HCT116 (cell line): ENCODE data around the gene CENPC.

Experiments
- CTCF ChIP-seq, 3 experiments: fragments of 200-600 bp in 1 of 3; sonication (generic) in 1 of 3; IDR thresholded peaks in 2 of 3; conservative IDR thresholded peaks in 1 of 3; 2 replicates each; pipeline ENCODE4 v1.5.1; 2012 to 2017; ENCODE audit warnings: low read depth in 2 of 3, low read length in 2 of 3, antibody characterized with exemption in 1 of 3, borderline replicate concordance in 1 of 3, control low read depth in 1 of 3, mild to moderate bottlenecking in 1 of 3, mixed read lengths in 1 of 3, mixed run types in 1 of 3, moderate library complexity in 1 of 3; ENCODE audit not compliant: insufficient read depth in 1 of 3
- MAX ChIP-seq: IDR thresholded peaks from 2 replicates; pipeline ENCODE4 v1.6.1; 2012
- POLR2A ChIP-seq: IDR thresholded peaks from 2 replicates; pipeline ENCODE4 v1.7.0; 2011; ENCODE audit warnings: borderline replicate concordance; ENCODE audit not compliant: insufficient read depth, insufficient read length; ENCODE audit errors: extremely low read depth
- REST ChIP-seq: IDR thresholded peaks from 2 replicates; pipeline ENCODE4 v1.6.1; 2012; ENCODE audit warnings: low read depth
- YY1 ChIP-seq: IDR thresholded peaks from 2 replicates; pipeline ENCODE4 v1.6.1; 2011; ENCODE audit warnings: low read length, low read depth, moderate library complexity, mild to moderate bottlenecking; ENCODE audit not compliant: insufficient replicate concordance; ENCODE audit errors: extremely low read depth

- TF ChIP-seq REST (no peak), MAX (no peak), CTCF (IDR thresholded peaks at IDR 0.05 in 2 of 3, conservative IDR thresholded peaks at IDR 0.05 in 1 of 3; ENCODE audit: borderline replicate concordance in 1 of 3, insufficient read depth in 1 of 3, low read depth in 2 of 3, low read length in 2 of 3) (no peak), POLR2A (no peak), YY1 (no peak)
Measured at GRCh38 chr4:67447873-67448272, 97.4 kb downstream of the CENPC start.
